ENCODE measurements around the gene TCTA. TPM values are rescaled to one million over a fixed set of nuclear protein-coding genes. Genes with fewer than 3 reads are reported as not detected.
"Not testable (repeated sequence)": the region's sequence is repeated elsewhere in the genome, so short reads cannot be mapped to it uniquely, and the experiment has no call there.

The TCTA gene
- total RNA-seq, 2 experiments from 2014 or later, result 27.7 to 28.0 TPM

DNA sequence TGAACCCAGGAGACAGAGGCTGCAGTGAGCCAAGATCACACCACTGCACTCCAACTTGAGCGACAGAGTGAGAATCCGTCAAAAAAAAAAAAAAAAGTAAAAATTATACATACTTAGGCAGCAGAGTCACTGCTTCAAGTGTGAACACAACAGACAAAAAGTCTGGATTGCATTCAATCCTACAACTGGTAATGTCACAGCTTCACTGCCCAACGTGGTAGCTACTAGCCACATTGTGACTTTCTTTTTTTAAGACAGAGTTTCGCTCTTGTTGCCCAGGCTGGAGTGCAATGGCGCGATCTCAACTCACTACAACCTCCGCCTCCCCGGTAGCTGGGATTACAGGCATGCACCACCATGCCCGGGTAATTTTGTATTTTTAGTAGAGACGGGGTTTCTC lies 20.9 kb upstream of the TCTA start:
- H3K9me3 Mint-ChIP-seq (ENCODE audit: low read depth); ATAC-seq; H3K27ac Mint-ChIP-seq; H3K27me3 Mint-ChIP-seq; DNase-seq; H3K4me3 Mint-ChIP-seq: not testable (repeated sequence)
- CTCF ChIA-PET, result interaction anchor here (1.2 to 1.7 kb wide), 2 partner anchors 51 to 57 kb away, joined by 6 to 7 read pairs; partner anchors contain the start of gene USP4
- peaks cover 39% of the 10 kb centered on the region for H3K4me1 Mint-ChIP-seq
- peaks cover 39% of the 10 kb centered on the region for H3K36me3 Mint-ChIP-seq

DNA sequence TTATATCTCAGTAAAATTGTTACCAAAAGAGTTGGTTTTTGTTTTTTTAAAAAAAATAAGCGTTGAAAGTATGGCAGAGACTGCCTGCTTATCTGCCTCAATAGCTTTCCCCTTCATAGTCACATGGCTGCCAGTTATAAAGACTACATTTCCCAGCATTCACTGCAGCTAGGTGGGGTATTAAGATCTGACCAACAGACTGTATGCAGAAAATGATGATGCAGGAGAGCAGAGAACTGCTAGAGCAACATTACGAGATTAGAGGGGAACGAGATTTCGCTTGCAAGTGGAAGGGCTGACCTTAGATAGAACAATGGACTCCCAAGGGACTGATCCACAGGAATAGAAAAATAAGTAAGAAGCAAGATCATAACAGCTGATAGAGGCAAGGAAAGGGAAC lies 14.8 kb upstream of the TCTA start:
- H3K4me3 Mint-ChIP-seq, result no peak overlapping the region
- peaks cover 62% of the 10 kb centered on the region for H3K4me1 Mint-ChIP-seq
- peaks cover 52% of the 10 kb centered on the region for H3K36me3 Mint-ChIP-seq
- no peaks in the 10 kb centered on the region for H3K9me3 Mint-ChIP-seq (ENCODE audit: low read depth)
- no peaks in the 10 kb centered on the region for H3K27me3 Mint-ChIP-seq
- DNase-seq (no peak), ATAC-seq (peak; percentile 24)
- H3K27ac Mint-ChIP-seq, result peak overlapping the region; percentile 30
- CTCF ChIA-PET, result no interaction called here

DNA sequence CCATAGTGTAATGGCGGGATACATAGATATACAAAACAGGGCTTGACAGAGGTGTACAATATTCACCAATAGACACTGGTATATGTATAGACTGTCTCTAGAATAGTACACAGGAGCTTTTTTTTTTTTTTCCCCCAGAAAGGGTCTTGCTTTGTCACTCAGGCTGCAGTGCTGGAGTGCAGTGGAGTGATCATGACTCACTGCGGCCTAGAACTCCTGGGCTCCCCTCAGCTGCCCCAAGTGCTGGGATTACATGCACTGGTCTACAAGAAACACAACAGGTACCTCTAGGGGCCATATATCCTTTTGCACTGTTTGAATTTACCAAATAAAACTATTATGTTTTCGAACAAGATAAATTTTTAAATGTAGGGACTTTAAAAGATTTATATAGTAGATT lies 12.8 kb upstream of the TCTA start:
- H3K4me3 Mint-ChIP-seq, result no peak overlapping the region
- CTCF ChIA-PET, result interaction anchor here (0.8 kb wide), 1 partner anchor 9 kb away, joined by 3 read pairs; no protein-coding TSS in a partner anchor
- peaks cover 58% of the 10 kb centered on the region for H3K4me1 Mint-ChIP-seq
- no peaks in the 10 kb centered on the region for H3K27me3 Mint-ChIP-seq
- DNase-seq (no peak), ATAC-seq (peak; percentile 31)
- H3K27ac Mint-ChIP-seq, result no peak overlapping the region
- peaks cover 53% of the 10 kb centered on the region for H3K36me3 Mint-ChIP-seq
- no peaks in the 10 kb centered on the region for H3K9me3 Mint-ChIP-seq (ENCODE audit: low read depth)

DNA sequence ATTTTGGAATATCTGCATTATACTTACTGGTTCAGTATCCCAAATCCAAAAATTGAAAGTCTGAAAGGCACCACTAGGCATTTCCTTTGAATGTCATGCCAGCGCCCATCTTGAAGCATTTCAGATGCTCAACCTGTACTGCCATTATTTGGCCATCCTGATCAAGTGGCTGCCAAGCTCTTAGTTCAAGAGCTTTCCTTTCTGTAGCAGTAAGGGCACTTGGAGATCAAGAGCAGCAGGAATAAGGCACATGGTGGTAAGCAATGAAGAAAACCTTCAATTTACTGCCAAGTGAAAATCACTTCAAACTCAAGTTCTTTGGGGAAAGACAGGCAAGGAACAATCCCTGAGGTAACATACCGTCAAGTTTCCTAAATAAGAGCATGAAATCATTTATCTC lies 10.5 kb upstream of the TCTA start:
- Mint-ChIP-seq H3K27ac (peak overlapping the region; percentile 11), H3K9me3 (ENCODE audit: low read depth) (no peaks in the 10 kb centered on the region), H3K36me3 (peaks cover 43% of the 10 kb centered on the region), H3K27me3 (no peaks in the 10 kb centered on the region), H3K4me3 (no peak overlapping the region), H3K4me1 (peaks cover 52% of the 10 kb centered on the region)
- CTCF ChIA-PET, result interaction anchor here (1.6 kb wide), 1 partner anchor 61 kb away, joined by 5 read pairs; the partner anchor contains the start of gene USP4
- DNase-seq, result no peak
- no peak for ATAC-seq

DNA sequence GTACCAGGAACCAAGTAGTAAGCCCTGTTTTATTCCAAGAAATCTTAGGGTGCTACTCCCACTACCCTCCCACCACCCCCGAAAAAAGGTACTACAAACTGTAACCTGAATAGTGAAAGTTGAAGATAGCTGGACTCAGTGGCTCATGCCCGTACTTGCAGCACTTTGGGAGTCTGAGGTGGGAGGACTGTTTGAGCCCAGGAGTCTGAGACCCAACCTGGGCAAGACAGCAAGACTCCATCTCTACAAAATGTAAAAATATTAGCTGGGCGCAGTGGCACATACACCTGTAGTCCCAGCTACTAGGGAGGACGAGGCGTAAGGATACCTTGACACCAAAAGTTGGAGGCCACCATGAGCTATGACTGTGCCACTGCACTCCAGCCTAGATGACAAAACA lies 8.3 kb upstream of the TCTA start:
- Mint-ChIP-seq H3K9me3 (ENCODE audit: low read depth) (no peaks in the 10 kb centered on the region), H3K4me1 (peaks cover 55% of the 10 kb centered on the region), H3K36me3 (peaks cover 42% of the 10 kb centered on the region), H3K27ac (no peak overlapping the region), H3K4me3 (no peak overlapping the region), H3K27me3 (no peaks in the 10 kb centered on the region)
- no peak for ATAC-seq
- CTCF ChIA-PET, result interaction anchor here (0.5 to 1.4 kb wide), 2 partner anchors 43 to 62 kb away, joined by 3 to 4 read pairs; no protein-coding TSS in a partner anchor
- DNase-seq, result no peak

DNA sequence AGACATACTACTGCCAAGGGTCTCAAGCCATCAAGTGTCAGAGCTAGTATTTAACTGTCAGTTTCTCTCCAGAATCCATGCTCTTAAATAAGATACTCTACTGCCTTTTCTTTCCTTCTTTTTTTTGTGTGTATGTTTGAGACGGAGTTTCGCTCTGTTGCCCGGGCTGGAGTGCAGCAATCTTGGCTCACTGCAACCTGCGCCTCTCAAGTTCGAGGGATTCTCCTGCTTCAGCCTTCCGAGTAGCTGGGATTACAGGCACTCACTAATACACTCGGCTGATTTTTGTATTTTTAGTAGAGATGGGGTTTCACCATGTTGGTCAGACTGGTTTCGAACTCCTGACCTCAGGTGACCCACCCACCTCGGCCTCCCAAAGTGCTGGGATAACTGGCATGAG lies 6.7 kb upstream of the TCTA start:
- H3K27ac Mint-ChIP-seq, result peak overlapping the region; percentile 48
- DNase-seq; H3K9me3 Mint-ChIP-seq (ENCODE audit: low read depth); H3K4me3 Mint-ChIP-seq; ATAC-seq; H3K27me3 Mint-ChIP-seq: not testable (repeated sequence)
- H3K4me1 Mint-ChIP-seq, result peaks cover 52% of the 10 kb centered on the region
- CTCF ChIA-PET, result interaction anchor here (1.2 kb wide), 1 partner anchor 44 kb away, joined by 3 read pairs; no protein-coding TSS in a partner anchor
- peaks cover 43% of the 10 kb centered on the region for H3K36me3 Mint-ChIP-seq

GRCh38 chr3:49406571-49407565 lies 5.4 kb upstream of the TCTA start:
- H3K27ac Mint-ChIP-seq, result peak overlapping the region; percentile 60

GRCh38 chr3:49410066-49410845 lies 2.0 kb upstream of the TCTA start:
- peaks cover 59% of the 10 kb centered on the region for H3K4me1 Mint-ChIP-seq
- peaks cover 43% of the 10 kb centered on the region for H3K36me3 Mint-ChIP-seq
- CTCF ChIA-PET, result interaction anchor here (1.6 to 3.1 kb wide), 2 partner anchors 70 to 71 kb away, joined by 5 to 21 read pairs; partner anchors contain the start of gene USP4

More at GRCh38 chr3:49406571-49407565, 5.4 kb upstream of the TCTA start:
- Mint-ChIP-seq H3K9me3 (ENCODE audit: low read depth) (no peaks in the 10 kb centered on the region), H3K27me3 (no peaks in the 10 kb centered on the region), H3K4me3 (no peak overlapping the region), H3K4me1 (peaks cover 44% of the 10 kb centered on the region), H3K36me3 (peaks cover 40% of the 10 kb centered on the region)
- DNase-seq (no peak), ATAC-seq (no peak)
- CTCF ChIA-PET, result interaction anchor here (0.6 to 0.9 kb wide), 4 partner anchors 42 to 70 kb away, joined by 3 read pairs; partner anchors contain the start of gene USP4

DNA sequence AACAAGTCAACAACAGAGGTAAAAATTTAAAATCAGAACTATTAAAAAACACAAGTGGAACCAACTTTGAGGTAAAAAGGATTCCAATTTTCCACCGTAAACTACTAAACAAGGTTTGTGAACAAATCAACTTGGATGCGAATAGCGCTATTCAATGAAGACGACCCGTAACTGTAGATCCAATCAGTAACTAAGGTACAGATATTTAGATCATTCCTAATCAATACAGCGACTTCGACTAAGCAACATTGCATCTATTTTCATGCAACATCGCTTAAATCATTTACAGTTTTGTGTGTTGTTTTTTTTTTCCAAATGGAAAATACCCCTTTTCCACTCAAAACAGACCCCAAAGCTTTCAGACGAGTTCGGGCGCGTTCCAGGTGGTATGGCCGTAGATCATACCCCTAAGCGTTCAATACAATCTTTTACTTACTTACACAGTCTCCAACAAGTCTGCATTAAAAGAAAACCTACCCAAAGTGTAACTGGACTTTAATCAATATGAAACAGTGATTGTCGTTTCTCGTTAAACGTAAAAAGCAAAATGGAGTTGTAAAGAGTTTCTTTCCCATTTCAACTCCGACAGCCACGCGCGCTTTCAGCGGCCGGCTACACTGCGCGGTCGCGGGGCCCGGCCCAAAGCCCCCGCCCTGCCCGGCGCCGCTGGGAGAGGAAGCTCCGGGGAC lies 1.2 kb upstream of the TCTA start:
- peak overlapping the region; percentile 91 for H3K27ac Mint-ChIP-seq
- peaks cover 59% of the 10 kb centered on the region for H3K4me1 Mint-ChIP-seq
- no peaks in the 10 kb centered on the region for H3K9me3 Mint-ChIP-seq (ENCODE audit: low read depth)
- no peaks in the 10 kb centered on the region for H3K27me3 Mint-ChIP-seq
- peak overlapping the region; percentile 95 for H3K4me3 Mint-ChIP-seq
- no peak for ATAC-seq
- H3K36me3 Mint-ChIP-seq, result peaks cover 44% of the 10 kb centered on the region
- CTCF ChIA-PET, result interaction anchor here (1.3 to 3.1 kb wide), 3 partner anchors 38 to 240 kb away, joined by 4 to 21 read pairs (median 11); partner anchors contain the start of genes KLHDC8B and USP4
- DNase-seq, result no peak

More at GRCh38 chr3:49410066-49410845, 2.0 kb upstream of the TCTA start:
- peak overlapping the region; percentile 91 for H3K27ac Mint-ChIP-seq
- DNase-seq (no peak), ATAC-seq (no peak)
- H3K27me3 Mint-ChIP-seq, result no peaks in the 10 kb centered on the region
- H3K4me3 Mint-ChIP-seq, result peak overlapping the region; percentile 95
- H3K9me3 Mint-ChIP-seq (ENCODE audit: low read depth), result no peaks in the 10 kb centered on the region

GRCh38 chr3:49411535-49411967 lies 672 bp upstream of the TCTA start:
- Mint-ChIP-seq H3K27ac (peak overlapping the region; percentile 92), H3K9me3 (ENCODE audit: low read depth) (no peaks in the 10 kb centered on the region), H3K27me3 (no peaks in the 10 kb centered on the region), H3K36me3 (peaks cover 47% of the 10 kb centered on the region), H3K4me3 (peak overlapping the region; percentile 95), H3K4me1 (peaks cover 61% of the 10 kb centered on the region)
- peak; percentile 16 for ATAC-seq
- CTCF ChIA-PET, result interaction anchor here (1.1 to 3.1 kb wide), 7 partner anchors 18 to 318 kb away, joined by 3 to 21 read pairs (median 4); partner anchors contain the start of genes DAG1, KLHDC8B, NICN1 and QRICH1
- DNase-seq, result peak; percentile 71

- Mint-ChIP-seq H3K4me3 (peak overlapping the region; percentile 95), H3K36me3 (peaks cover 44% of the 10 kb centered on the region), H3K4me1 (peaks cover 65% of the 10 kb centered on the region), H3K27ac (peak overlapping the region; percentile 92), H3K27me3 (no peaks in the 10 kb centered on the region), H3K9me3 (ENCODE audit: low read depth) (no peaks in the 10 kb centered on the region)
- CTCF ChIA-PET, result interaction anchor here (1.1 to 4.2 kb wide), 7 partner anchors 16 to 319 kb away, joined by 3 to 43 read pairs (median 6); partner anchors contain the start of genes DAG1, NICN1, QRICH1 and USP4
- DNase-seq (no peak), ATAC-seq (no peak)
Observed at GRCh38 chr3:49412632-49413337, 562 bp downstream of the TCTA start.

DNA sequence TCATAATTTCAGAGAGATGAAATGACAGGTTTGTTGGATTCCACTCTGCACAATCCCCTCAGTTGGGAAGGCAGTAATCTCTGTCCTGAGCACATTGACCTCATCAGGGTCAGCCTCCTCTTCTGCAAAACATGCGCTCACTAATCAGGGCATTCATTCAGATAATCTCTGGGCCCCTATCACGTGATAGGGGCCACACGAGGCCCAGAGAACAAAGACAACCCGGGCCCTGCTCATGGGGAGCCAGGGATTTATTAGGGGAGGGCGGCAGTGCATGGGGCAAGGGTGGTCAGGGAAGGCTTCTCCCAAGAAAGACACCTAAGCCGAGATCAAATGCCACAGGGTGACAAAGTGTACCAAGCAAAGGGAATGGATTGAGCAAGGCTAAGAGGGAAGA lies 1.1 kb downstream of the TCTA start:
- peaks cover 44% of the 10 kb centered on the region for H3K36me3 Mint-ChIP-seq
- no peak for DNase-seq
- no peaks in the 10 kb centered on the region for H3K9me3 Mint-ChIP-seq (ENCODE audit: low read depth)

More for the DNA sequence above, 1.1 kb downstream of the TCTA start:
- peak overlapping the region; percentile 95 for H3K4me3 Mint-ChIP-seq
- H3K4me1 Mint-ChIP-seq, result peaks cover 65% of the 10 kb centered on the region
- no peak for ATAC-seq
- no peaks in the 10 kb centered on the region for H3K27me3 Mint-ChIP-seq
- CTCF ChIA-PET, result interaction anchor here (2.5 to 4.2 kb wide), 4 partner anchors 16 to 73 kb away, joined by 6 to 43 read pairs (median 17); partner anchors contain the start of genes NICN1 and USP4
- peak overlapping the region; percentile 92 for H3K27ac Mint-ChIP-seq
